Measurements from ENCODE around the gene MEI1.
A peak's percentile ranks its signal among the peaks of the same experiment; 100 is the strongest.

MEI1 gene

GRCh38 chr22:41823797-41824196, 124.5 kb downstream of the MEI1 start:
- Histone ChIP-seq H4K91ac (ENCODE audit: low read depth, low read length) (no peak overlapping the region), H3K4me2 (ENCODE audit: low read length) (no peak overlapping the region), H3K27me3 (ENCODE audit: insufficient read depth, low read length) (no peaks in the 10 kb centered on the region), H3K23ac (ENCODE audit: low read length) (no peak overlapping the region), H3K18ac (ENCODE audit: low read length) (no peak overlapping the region), H2BK120ac (ENCODE audit: insufficient read depth, low read length, poor library complexity) (no peak overlapping the region), H3K9ac (ENCODE audit: low read length) (peak overlapping the region; percentile 24), H3K14ac (ENCODE audit: low read length) (no peak overlapping the region), H3K4ac (ENCODE audit: low read depth, low read length) (no peak overlapping the region), H4K8ac (ENCODE audit: low read depth, low read length) (no peak overlapping the region), H2BK12ac (ENCODE audit: low read length) (no peak overlapping the region), H3K79me1 (ENCODE audit: low read length) (peaks cover 5% of the 10 kb centered on the region), H3K27ac (ENCODE audit: low read depth, low read length) (no peak overlapping the region), H3K4me1 (ENCODE audit: control insufficient read depth in 1 of 2, insufficient read depth in 2 of 2, low read length in 2 of 2) (peaks cover 8 to 11% of the 10 kb centered on the region in 2 experiments), H3K36me3 (ENCODE audit: control insufficient read depth in 1 of 2, insufficient read depth in 2 of 2, low read length in 2 of 2) (peaks cover 0 to 4% of the 10 kb centered on the region in 2 experiments), H4K12ac (ENCODE audit: low read depth, low read length) (no peak overlapping the region), H3K79me2 (ENCODE audit: control insufficient read depth, insufficient read depth, low read length, poor library complexity) (no peaks in the 10 kb centered on the region), H2BK5ac (ENCODE audit: low read depth, low read length, poor library complexity) (no peak overlapping the region), H2AFZ (ENCODE audit: insufficient read depth, low read length, poor library complexity) (no peak overlapping the region), H3K9me3 (ENCODE audit: insufficient read depth, low read depth, low read length) (peaks cover 1% of the 10 kb centered on the region), H3K4me3 (ENCODE audit: low read depth, low read length) (no peak overlapping the region), H2AK5ac (ENCODE audit: low read length) (no peak overlapping the region)
- DNase-seq = no peak
- no CpG with 5 or more reads among the region's 6 CpGs for WGBS (ENCODE audit: extremely low coverage, insufficient coverage, insufficient read length)

GRCh38 chr22:41825376-41825775, 126.1 kb downstream of the MEI1 start:
- no peak for DNase-seq
- Histone ChIP-seq H3K27me3 (ENCODE audit: insufficient read depth, low read length) (no peaks in the 10 kb centered on the region), H3K14ac (ENCODE audit: low read length) (no peak overlapping the region), H3K4me3 (ENCODE audit: low read depth, low read length) (no peak overlapping the region), H3K18ac (ENCODE audit: low read length) (no peak overlapping the region), H3K4ac (ENCODE audit: low read depth, low read length) (no peak overlapping the region), H2AFZ (ENCODE audit: insufficient read depth, low read length, poor library complexity) (no peak overlapping the region), H3K79me2 (ENCODE audit: control insufficient read depth, insufficient read depth, low read length, poor library complexity) (no peaks in the 10 kb centered on the region), H3K4me2 (ENCODE audit: low read length) (no peak overlapping the region), H3K23ac (ENCODE audit: low read length) (no peak overlapping the region), H2BK120ac (ENCODE audit: insufficient read depth, low read length, poor library complexity) (no peak overlapping the region), H3K27ac (ENCODE audit: low read depth, low read length) (no peak overlapping the region), H3K9ac (ENCODE audit: low read length) (no peak overlapping the region), H4K8ac (ENCODE audit: low read depth, low read length) (no peak overlapping the region), H2BK12ac (ENCODE audit: low read length) (no peak overlapping the region), H2AK5ac (ENCODE audit: low read length) (no peak overlapping the region), H4K12ac (ENCODE audit: low read depth, low read length) (no peak overlapping the region), H3K79me1 (ENCODE audit: low read length) (peaks cover 5% of the 10 kb centered on the region), H2BK5ac (ENCODE audit: low read depth, low read length, poor library complexity) (no peak overlapping the region), H4K91ac (ENCODE audit: low read depth, low read length) (peak overlapping the region; percentile 52), H3K36me3 (ENCODE audit: control insufficient read depth in 1 of 2, insufficient read depth in 2 of 2, low read length in 2 of 2) (peaks cover 0 to 3% of the 10 kb centered on the region in 2 experiments), H3K4me1 (ENCODE audit: control insufficient read depth in 1 of 2, insufficient read depth in 2 of 2, low read length in 2 of 2) (peaks cover 8 to 11% of the 10 kb centered on the region in 2 experiments), H3K9me3 (ENCODE audit: insufficient read depth, low read depth, low read length) (peaks cover 1% of the 10 kb centered on the region)
- WGBS (ENCODE audit: extremely low coverage, insufficient coverage, insufficient read length) = no CpG with 5 or more reads among the region's 7 CpGs

GRCh38 chr22:41826021-41826420, 126.7 kb downstream of the MEI1 start:
- Histone ChIP-seq H3K79me2 (ENCODE audit: control insufficient read depth, insufficient read depth, low read length, poor library complexity) (no peaks in the 10 kb centered on the region), H3K4me1 (ENCODE audit: control insufficient read depth in 1 of 2, insufficient read depth in 2 of 2, low read length in 2 of 2) (peaks cover 9 to 11% of the 10 kb centered on the region in 2 experiments), H4K8ac (ENCODE audit: low read depth, low read length) (no peak overlapping the region), H3K14ac (ENCODE audit: low read length) (peak overlapping the region; percentile 14), H3K27me3 (ENCODE audit: insufficient read depth, low read length) (no peaks in the 10 kb centered on the region), H3K36me3 (ENCODE audit: control insufficient read depth in 1 of 2, insufficient read depth in 2 of 2, low read length in 2 of 2) (peaks cover 0 to 2% of the 10 kb centered on the region in 2 experiments), H3K4me3 (ENCODE audit: low read depth, low read length) (no peak overlapping the region), H2BK12ac (ENCODE audit: low read length) (no peak overlapping the region), H3K9ac (ENCODE audit: low read length) (no peak overlapping the region), H3K79me1 (ENCODE audit: low read length) (peaks cover 7% of the 10 kb centered on the region), H4K91ac (ENCODE audit: low read depth, low read length) (peak overlapping the region; percentile 52), H3K4ac (ENCODE audit: low read depth, low read length) (no peak overlapping the region), H2BK120ac (ENCODE audit: insufficient read depth, low read length, poor library complexity) (no peak overlapping the region), H2AFZ (ENCODE audit: insufficient read depth, low read length, poor library complexity) (no peak overlapping the region), H3K27ac (ENCODE audit: low read depth, low read length) (no peak overlapping the region), H3K18ac (ENCODE audit: low read length) (no peak overlapping the region), H3K23ac (ENCODE audit: low read length) (no peak overlapping the region), H3K4me2 (ENCODE audit: low read length) (no peak overlapping the region), H3K9me3 (ENCODE audit: insufficient read depth, low read depth, low read length) (peaks cover 1% of the 10 kb centered on the region), H4K12ac (ENCODE audit: low read depth, low read length) (no peak overlapping the region), H2AK5ac (ENCODE audit: low read length) (no peak overlapping the region), H2BK5ac (ENCODE audit: low read depth, low read length, poor library complexity) (no peak overlapping the region)
- no peak for DNase-seq
- no CpG with 5 or more reads among the region's 3 CpGs for WGBS (ENCODE audit: extremely low coverage, insufficient coverage, insufficient read length)

GRCh38 chr22:41826430-41827383, 127.4 kb downstream of the MEI1 start:
- Histone ChIP-seq H4K8ac (ENCODE audit: low read depth, low read length) (no peak overlapping the region), H2BK120ac (ENCODE audit: insufficient read depth, low read length, poor library complexity) (no peak overlapping the region), H2AFZ (ENCODE audit: insufficient read depth, low read length, poor library complexity) (no peak overlapping the region), H3K23ac (ENCODE audit: low read length) (no peak overlapping the region), H3K36me3 (ENCODE audit: control insufficient read depth in 1 of 2, insufficient read depth in 2 of 2, low read length in 2 of 2) (peaks cover 0 to 2% of the 10 kb centered on the region in 2 experiments), H2AK5ac (ENCODE audit: low read length) (no peak overlapping the region), H3K4ac (ENCODE audit: low read depth, low read length) (no peak overlapping the region), H3K18ac (ENCODE audit: low read length) (no peak overlapping the region), H3K4me1 (ENCODE audit: control insufficient read depth in 1 of 2, insufficient read depth in 2 of 2, low read length in 2 of 2) (peaks cover 12 to 13% of the 10 kb centered on the region in 2 experiments), H4K91ac (ENCODE audit: low read depth, low read length) (peak overlapping the region; percentile 52), H3K14ac (ENCODE audit: low read length) (peak overlapping the region; percentile 22), H3K79me2 (ENCODE audit: control insufficient read depth, insufficient read depth, low read length, poor library complexity) (no peaks in the 10 kb centered on the region), H3K4me2 (ENCODE audit: low read length) (no peak overlapping the region), H2BK12ac (ENCODE audit: low read length) (peak overlapping the region; percentile 37), H3K4me3 (ENCODE audit: low read depth, low read length) (no peak overlapping the region), H4K12ac (ENCODE audit: low read depth, low read length) (no peak overlapping the region), H3K27me3 (ENCODE audit: insufficient read depth, low read length) (no peaks in the 10 kb centered on the region), H3K27ac (ENCODE audit: low read depth, low read length) (no peak overlapping the region), H3K79me1 (ENCODE audit: low read length) (peaks cover 8% of the 10 kb centered on the region), H3K9ac (ENCODE audit: low read length) (no peak overlapping the region), H2BK5ac (ENCODE audit: low read depth, low read length, poor library complexity) (no peak overlapping the region), H3K9me3 (ENCODE audit: insufficient read depth, low read depth, low read length) (peaks cover 1% of the 10 kb centered on the region)
- no peak for DNase-seq
- WGBS (ENCODE audit: extremely low coverage, insufficient coverage, insufficient read length) = no CpG with 5 or more reads among the region's 11 CpGs
